GM12872 (cell line): ENCODE measurements around the gene HBG2.

Experiments used
- TF ChIP-seq, protein P1 (sequence below): IDR thresholded peaks from 3 replicates; pipeline ENCODE4 v1.5.1; 2011; ENCODE audit warnings: low read depth, mild to moderate bottlenecking, low read length, moderate library complexity; ENCODE audit not compliant: insufficient read depth

Gene HBG2

GRCh38 chr11:5293028-5293427 is 38.4 kb upstream of the HBG2 start:
- TF ChIP-seq, protein P1, sequence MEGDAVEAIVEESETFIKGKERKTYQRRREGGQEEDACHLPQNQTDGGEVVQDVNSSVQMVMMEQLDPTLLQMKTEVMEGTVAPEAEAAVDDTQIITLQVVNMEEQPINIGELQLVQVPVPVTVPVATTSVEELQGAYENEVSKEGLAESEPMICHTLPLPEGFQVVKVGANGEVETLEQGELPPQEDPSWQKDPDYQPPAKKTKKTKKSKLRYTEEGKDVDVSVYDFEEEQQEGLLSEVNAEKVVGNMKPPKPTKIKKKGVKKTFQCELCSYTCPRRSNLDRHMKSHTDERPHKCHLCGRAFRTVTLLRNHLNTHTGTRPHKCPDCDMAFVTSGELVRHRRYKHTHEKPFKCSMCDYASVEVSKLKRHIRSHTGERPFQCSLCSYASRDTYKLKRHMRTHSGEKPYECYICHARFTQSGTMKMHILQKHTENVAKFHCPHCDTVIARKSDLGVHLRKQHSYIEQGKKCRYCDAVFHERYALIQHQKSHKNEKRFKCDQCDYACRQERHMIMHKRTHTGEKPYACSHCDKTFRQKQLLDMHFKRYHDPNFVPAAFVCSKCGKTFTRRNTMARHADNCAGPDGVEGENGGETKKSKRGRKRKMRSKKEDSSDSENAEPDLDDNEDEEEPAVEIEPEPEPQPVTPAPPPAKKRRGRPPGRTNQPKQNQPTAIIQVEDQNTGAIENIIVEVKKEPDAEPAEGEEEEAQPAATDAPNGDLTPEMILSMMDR = no peak

GRCh38 chr11:5291207-5291838 is 36.7 kb upstream of the HBG2 start:
- TF ChIP-seq, protein P1 = peak; percentile 70

DNA sequence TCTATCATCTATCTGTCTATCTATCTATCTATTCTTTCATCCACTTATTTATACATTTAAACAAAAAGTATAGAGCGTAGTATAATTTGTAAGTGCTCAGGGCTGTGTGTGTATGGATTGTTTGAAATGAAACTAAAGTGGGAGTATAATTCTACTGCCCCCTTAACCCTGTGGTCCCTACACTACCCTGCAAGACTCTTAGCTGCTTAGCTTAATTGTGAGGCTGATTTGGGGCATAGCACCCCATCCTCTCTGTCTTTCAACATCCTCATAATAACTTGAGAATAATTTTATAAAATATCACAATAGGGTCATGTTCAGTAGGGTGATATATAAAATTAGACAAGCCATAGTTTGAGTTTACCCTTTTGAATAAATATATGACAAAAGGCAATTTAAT is 35.5 kb upstream of the HBG2 start:
- TF ChIP-seq, protein P1 = no peak

DNA sequence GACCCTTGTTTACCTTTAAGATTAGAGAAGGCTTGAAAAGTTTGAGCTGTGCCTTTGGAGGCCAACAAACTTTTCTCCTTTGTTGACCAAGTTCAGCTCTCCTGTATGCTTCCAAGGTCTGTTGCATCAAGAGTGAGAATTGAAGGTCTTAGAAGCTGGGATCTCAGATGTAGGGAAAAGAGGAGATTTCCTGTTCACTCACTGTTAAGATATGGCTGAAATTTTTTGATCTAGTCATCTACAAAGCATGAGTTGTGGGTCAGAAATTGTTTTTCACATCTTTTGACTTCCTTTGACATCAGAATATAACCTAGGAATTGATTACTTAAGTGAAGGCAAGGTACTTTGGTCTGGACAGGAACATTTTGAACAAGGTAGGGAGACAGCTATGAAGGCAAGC is 35.1 kb upstream of the HBG2 start:
- TF ChIP-seq, protein P1 = no peak

DNA sequence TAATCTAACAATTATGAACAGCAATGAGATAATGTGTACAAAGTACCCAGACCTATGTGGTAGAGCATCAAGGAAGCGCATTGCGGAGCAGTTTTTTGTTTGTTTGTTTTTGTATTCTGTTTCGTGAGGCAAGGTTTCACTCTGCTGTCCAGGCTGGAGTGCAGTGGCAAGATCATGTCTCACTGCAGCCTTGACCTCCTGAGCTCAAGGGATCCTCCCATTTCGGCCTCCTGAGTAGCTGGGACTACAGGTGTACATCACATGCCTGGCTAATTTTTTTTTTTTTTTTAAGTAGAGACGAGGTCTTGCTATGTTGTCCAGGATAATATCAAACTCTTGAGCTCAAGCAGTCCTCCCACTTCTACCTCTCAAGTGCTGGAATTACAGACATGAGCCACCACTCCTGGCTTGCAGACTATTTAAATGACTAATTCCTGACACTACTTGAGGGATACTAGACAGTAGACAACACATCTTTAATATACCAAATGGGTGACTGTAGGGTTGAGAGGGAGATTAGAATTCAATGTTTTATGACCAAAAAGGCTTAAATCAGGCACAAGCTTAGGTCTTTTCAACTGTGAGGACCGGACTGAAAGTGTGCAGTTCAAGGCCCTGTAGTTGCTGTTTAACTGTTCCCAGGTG is 34.4 kb upstream of the HBG2 start:
- TF ChIP-seq, protein P1 = no peak

DNA sequence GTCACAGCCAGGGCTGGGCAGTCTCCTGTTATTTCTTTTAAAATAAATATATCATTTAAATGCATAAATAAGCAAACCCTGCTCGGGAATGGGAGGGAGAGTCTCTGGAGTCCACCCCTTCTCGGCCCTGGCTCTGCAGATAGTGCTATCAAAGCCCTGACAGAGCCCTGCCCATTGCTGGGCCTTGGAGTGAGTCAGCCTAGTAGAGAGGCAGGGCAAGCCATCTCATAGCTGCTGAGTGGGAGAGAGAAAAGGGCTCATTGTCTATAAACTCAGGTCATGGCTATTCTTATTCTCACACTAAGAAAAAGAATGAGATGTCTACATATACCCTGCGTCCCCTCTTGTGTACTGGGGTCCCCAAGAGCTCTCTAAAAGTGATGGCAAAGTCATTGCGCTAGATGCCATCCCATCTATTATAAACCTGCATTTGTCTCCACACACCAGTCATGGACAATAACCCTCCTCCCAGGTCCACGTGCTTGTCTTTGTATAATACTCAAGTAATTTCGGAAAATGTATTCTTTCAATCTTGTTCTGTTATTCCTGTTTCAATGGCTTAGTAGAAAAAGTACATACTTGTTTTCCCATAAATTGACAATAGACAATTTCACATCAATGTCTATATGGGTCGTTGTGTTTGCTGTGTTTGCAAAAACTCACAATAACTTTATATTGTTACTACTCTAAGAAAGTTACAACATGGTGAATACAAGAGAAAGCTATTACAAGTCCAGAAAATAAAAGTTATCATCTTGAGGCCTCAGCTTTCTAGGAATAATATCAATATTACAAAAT is 33.7 kb upstream of the HBG2 start:
- TF ChIP-seq, protein P1 = no peak

GRCh38 chr11:5286901-5287300 is 32.3 kb upstream of the HBG2 start:
- TF ChIP-seq, protein P1 = no peak
